Measurements from ENCODE around the gene RFWD3.

DNA sequence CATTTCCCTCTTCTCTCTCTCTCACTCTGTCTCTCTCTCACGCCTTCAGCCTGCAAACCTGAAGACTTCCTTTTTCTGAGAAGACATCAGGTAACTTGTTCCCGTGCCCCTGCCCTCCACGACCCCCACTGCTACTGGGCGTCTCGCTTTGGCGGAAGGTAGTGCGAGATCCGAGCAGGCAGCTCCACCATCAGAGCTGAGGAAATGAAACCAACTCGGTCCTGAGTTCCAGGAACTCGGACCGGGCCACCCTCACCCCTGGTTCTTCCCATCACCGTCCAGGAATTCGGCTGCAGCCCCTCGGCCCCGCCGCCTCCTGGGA, 33.4 kb upstream of the RFWD3 start:
- TF ChIP-seq, protein P1, sequence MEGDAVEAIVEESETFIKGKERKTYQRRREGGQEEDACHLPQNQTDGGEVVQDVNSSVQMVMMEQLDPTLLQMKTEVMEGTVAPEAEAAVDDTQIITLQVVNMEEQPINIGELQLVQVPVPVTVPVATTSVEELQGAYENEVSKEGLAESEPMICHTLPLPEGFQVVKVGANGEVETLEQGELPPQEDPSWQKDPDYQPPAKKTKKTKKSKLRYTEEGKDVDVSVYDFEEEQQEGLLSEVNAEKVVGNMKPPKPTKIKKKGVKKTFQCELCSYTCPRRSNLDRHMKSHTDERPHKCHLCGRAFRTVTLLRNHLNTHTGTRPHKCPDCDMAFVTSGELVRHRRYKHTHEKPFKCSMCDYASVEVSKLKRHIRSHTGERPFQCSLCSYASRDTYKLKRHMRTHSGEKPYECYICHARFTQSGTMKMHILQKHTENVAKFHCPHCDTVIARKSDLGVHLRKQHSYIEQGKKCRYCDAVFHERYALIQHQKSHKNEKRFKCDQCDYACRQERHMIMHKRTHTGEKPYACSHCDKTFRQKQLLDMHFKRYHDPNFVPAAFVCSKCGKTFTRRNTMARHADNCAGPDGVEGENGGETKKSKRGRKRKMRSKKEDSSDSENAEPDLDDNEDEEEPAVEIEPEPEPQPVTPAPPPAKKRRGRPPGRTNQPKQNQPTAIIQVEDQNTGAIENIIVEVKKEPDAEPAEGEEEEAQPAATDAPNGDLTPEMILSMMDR (IDR thresholded peaks at IDR 0.05): no peak
- TF ChIP-seq POLR2A (IDR thresholded peaks at IDR 0.05; ENCODE audit: low read depth) (no peak), EP300 (IDR thresholded peaks at IDR 0.05) (no peak), POLR2AphosphoS5 (IDR thresholded peaks at IDR 0.05) (no peak)
